SIG-M5 treated with dmso at 0.1 percent for 504 hours (cell line): ENCODE results near the gene OSBPL8.
"Not testable (repeated sequence)": the region's sequence is repeated elsewhere in the genome, so short reads cannot be mapped to it uniquely, and the experiment has no call there.

Experiments
- DNase-seq: peaks from one replicate; lab custom pipeline; 2025; ENCODE audit not compliant: unreplicated experiment; lab: John Stamatoyannopoulos, UW

OSBPL8 gene

GRCh38 chr12:76375470-76375869, 184.1 kb downstream of the OSBPL8 start:
- no peak for DNase-seq

GRCh38 chr12:76374386-76375020, 185.1 kb downstream of the OSBPL8 start:
- DNase-seq: no peak

- DNase-seq: no peak
Measured at GRCh38 chr12:76368230-76368629, 191.3 kb downstream of the OSBPL8 start.

- no peak for DNase-seq
Measured at GRCh38 chr12:76366163-76366562, 193.4 kb downstream of the OSBPL8 start.

GRCh38 chr12:76364131-76364530, 195.4 kb downstream of the OSBPL8 start:
- DNase-seq: not testable (repeated sequence)

GRCh38 chr12:76360316-76360715, 199.3 kb downstream of the OSBPL8 start:
- no peak for DNase-seq

- no peak for DNase-seq
Measured at GRCh38 chr12:76356071-76356470, 203.5 kb downstream of the OSBPL8 start.

GRCh38 chr12:76348079-76348901, 211.3 kb downstream of the OSBPL8 start, which contains the start of gene BBS10:
TSS of gene BBS10 (minus strand) at chr12:76348415. CDS start at chr12:76348358, 57 bp downstream.
- peak; percentile 97 for DNase-seq

GRCh38 chr12:76346798-76347420, 212.7 kb downstream of the OSBPL8 start:
- DNase-seq: peak; percentile 76

- DNase-seq: no peak
Measured at GRCh38 chr12:76346236-76346635, 213.3 kb downstream of the OSBPL8 start.

GRCh38 chr12:76345569-76345968, 214.0 kb downstream of the OSBPL8 start:
- DNase-seq: no peak

GRCh38 chr12:76341436-76342030, 218.0 kb downstream of the OSBPL8 start:
- no peak for DNase-seq

GRCh38 chr12:76340680-76341435, 218.7 kb downstream of the OSBPL8 start:
- peak; percentile 68 for DNase-seq

- DNase-seq: no peak
Measured at GRCh38 chr12:76337583-76337982, 222.0 kb downstream of the OSBPL8 start.

GRCh38 chr12:76332606-76333005, 227.0 kb downstream of the OSBPL8 start:
- no peak for DNase-seq

GRCh38 chr12:76329606-76330005, 230.0 kb downstream of the OSBPL8 start:
- DNase-seq: no peak

- no peak for DNase-seq
Measured at GRCh38 chr12:76329159-76329558, 230.4 kb downstream of the OSBPL8 start.

GRCh38 chr12:76319595-76320319, 239.8 kb downstream of the OSBPL8 start:
- not testable (repeated sequence) for DNase-seq

GRCh38 chr12:76318773-76319594, 240.6 kb downstream of the OSBPL8 start:
- no peak for DNase-seq
